Fibroblast of the aortic adventitia (primary cell): ENCODE measurements around the gene ERC1. TPM values are rescaled to one million over a fixed set of nuclear protein-coding genes. Genes with fewer than 3 reads are reported as not detected.
A peak's percentile ranks its signal among the peaks of the same experiment; 100 is the strongest.

ENCODE experiments used
- DNase-seq: peaks from one replicate; pipeline ENCODE4 v3.0.0-alpha.2; 2010; ENCODE audit warnings: low read depth
- H3K4me3 ChIP-seq: 2 replicates; pipeline ENCODE4 v1.5.1; 2011; ENCODE audit warnings: low read depth, mild to moderate bottlenecking, control low read depth, low read length, moderate library complexity
- CTCF ChIP-seq: IDR thresholded peaks from 2 replicates; pipeline ENCODE4 v1.5.1; 2011; ENCODE audit warnings: mild to moderate bottlenecking, low read length, control low read depth, inconsistent platforms; ENCODE audit not compliant: insufficient read depth
- total RNA-seq: library from RNA; depleted of rRNA; stranded (reverse); fragments of >200 nt; gene quantifications from 2 replicates; pipeline ENCODE4 v1.2.3, GENCODE V29; 2012; ENCODE audit warnings: low replicate concordance

The ERC1 gene
- total RNA-seq, 1 donor: 50.9 TPM

DNA sequence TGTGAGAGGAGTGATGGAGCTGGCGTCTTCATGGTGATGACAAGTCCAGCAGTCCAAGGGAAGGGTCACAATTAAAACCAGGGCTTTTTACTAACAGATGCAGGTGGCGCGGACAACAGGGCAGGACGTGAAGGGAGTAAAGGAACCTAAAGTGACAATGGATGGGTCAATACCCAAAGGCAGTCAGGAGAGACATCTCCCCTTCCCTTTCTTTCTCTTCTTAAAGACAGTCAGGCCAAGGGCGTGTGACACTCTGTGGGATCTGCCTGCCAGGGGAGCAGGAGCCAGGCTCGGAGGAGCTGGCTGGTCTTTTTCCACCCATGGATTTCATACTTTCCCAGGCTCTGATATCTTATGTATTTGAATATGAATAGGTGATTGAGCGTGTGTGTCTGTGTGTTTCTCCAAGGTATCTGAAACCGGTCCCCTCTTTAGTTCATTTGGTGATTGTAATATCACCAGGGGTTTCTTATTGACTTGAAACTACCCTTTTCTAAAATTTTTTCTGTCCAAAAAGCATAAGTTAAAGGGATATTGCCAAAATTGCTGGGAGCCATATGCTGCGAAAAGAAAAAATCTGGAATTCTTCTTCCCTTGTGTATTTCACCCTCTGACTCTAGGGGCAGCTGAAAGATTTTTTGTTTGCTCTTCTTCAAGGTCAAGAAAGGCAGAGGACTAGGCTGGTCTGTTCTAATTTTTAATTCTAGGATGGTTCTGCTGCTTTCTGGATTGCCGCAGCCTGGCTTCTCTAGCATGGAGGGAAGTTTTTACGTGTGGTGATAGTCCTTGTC lies 541.5 kb downstream of the ERC1 start:
- TF ChIP-seq CTCF: peak; percentile 35
- DNase-seq: peak; percentile 41
- peak overlapping the region; percentile 64 for H3K4me3 ChIP-seq

- peak; percentile 60 for DNase-seq
- H3K4me3 ChIP-seq: peak overlapping the region; percentile 23
- peak; percentile 35 for TF ChIP-seq CTCF
Measured at GRCh38 chr12:1533205-1533601, 542.2 kb downstream of the ERC1 start.

DNA sequence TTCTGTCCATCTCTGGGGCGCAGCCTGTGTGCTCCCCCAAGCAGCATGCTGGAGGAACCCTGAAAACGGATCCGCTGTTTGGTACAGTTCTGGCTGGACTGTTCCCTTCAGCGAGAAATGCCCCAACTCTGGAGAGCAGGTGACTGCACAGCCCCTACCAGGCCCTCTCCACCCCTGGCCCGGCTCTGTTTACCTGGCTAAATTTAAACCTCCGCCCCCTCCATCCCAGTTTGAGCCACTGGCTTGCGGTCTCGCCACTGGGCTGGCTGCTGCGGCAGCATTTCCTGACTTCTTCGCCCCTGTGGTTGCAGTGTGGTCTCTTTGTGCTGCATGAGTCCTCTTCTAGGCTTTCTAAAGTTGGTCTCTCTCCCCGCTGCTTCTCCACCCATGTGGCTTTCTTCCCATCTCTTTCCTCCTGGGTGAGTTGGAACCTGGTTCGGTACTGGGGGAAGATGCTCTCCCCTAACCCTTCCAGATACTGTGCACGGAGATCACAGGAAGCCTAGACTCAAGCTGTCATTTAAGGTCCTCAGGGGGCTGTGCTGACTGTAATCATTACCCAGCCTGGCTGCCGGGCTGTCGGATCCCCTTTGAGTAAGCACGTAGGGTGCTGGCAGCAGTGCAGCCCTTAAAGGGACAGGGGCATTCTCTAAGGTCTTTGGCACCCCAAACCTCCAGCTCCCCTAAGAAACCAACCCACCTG lies 542.7 kb downstream of the ERC1 start:
- peak overlapping the region; percentile 23 for H3K4me3 ChIP-seq
- DNase-seq: peak; percentile 60
- no peak for TF ChIP-seq CTCF

DNA sequence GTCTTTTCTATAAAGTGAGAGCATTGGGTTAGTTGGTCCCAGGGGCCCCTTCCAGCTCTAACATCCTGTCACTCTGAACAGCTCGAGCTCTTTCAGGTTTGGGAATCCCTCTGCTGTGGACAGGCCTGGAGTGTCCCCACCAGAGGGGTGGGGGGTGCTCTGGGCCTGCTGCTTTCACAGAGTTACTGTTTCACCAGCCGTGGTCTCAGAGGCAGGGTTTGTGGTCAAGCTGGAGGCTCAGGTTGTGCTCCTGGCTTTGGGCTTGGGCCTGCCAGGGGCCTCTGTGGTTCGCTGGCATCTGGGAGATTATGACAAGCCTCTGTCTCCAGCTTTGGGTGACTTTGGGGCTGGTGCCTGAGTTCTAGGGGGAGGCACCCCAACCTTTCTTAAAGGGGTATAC lies 543.7 kb downstream of the ERC1 start:
- no peak overlapping the region for H3K4me3 ChIP-seq
- no peak for TF ChIP-seq CTCF
- DNase-seq: no peak

GRCh38 chr12:1536817-1537216 lies 545.8 kb downstream of the ERC1 start:
- H3K4me3 ChIP-seq: no peak overlapping the region
- no peak for TF ChIP-seq CTCF
- no peak for DNase-seq

GRCh38 chr12:1539135-1539534 lies 548.1 kb downstream of the ERC1 start:
- no peak for TF ChIP-seq CTCF
- no peak overlapping the region for H3K4me3 ChIP-seq
- no peak for DNase-seq

- TF ChIP-seq CTCF: no peak
- H3K4me3 ChIP-seq: no peak overlapping the region
- peak; percentile 26 for DNase-seq
Measured at GRCh38 chr12:1540690-1541089, 549.7 kb downstream of the ERC1 start.
